ENCODE data around the gene DGCR8. TPM values are rescaled to one million over a fixed set of nuclear protein-coding genes. Genes with fewer than 3 reads are reported as not detected.
A peak's percentile ranks its signal among the peaks of the same experiment; 100 is the strongest.

Gene DGCR8
- total RNA-seq, 3 donors from 2014 or later = 56.2 to 65.3 (median 60.9) TPM

- DNase-seq (no peak), ATAC-seq (no peak)
- no peaks in the 10 kb centered on the region for H3K9me3 Mint-ChIP-seq
- H3K4me3 Mint-ChIP-seq = no peak overlapping the region
- H3K4me1 Mint-ChIP-seq (ENCODE audit: low read depth) = no peaks in the 10 kb centered on the region
- H3K27me3 Mint-ChIP-seq (ENCODE audit: low read depth) = no peaks in the 10 kb centered on the region
- no peaks in the 10 kb centered on the region for H3K36me3 Mint-ChIP-seq (ENCODE audit: insufficient read depth)
Observed at GRCh38 chr22:20068640-20069039, 11.4 kb upstream of the DGCR8 start.

- no peak for DNase-seq
- no peaks in the 10 kb centered on the region for H3K36me3 Mint-ChIP-seq (ENCODE audit: insufficient read depth)
- no peak for ATAC-seq
- no peak overlapping the region for H3K4me3 Mint-ChIP-seq
- H3K4me1 Mint-ChIP-seq (ENCODE audit: low read depth) = no peaks in the 10 kb centered on the region
- H3K27me3 Mint-ChIP-seq (ENCODE audit: low read depth) = no peaks in the 10 kb centered on the region
- no peaks in the 10 kb centered on the region for H3K9me3 Mint-ChIP-seq
Observed at GRCh38 chr22:20069331-20070042, 10.6 kb upstream of the DGCR8 start.

GRCh38 chr22:20071524-20071972 is 8.5 kb upstream of the DGCR8 start:
- ATAC-seq (no peak), DNase-seq (no peak)
- Mint-ChIP-seq H3K4me1 (ENCODE audit: low read depth) (no peaks in the 10 kb centered on the region), H3K4me3 (no peak overlapping the region), H3K9me3 (no peaks in the 10 kb centered on the region), H3K36me3 (ENCODE audit: insufficient read depth) (no peaks in the 10 kb centered on the region), H3K27me3 (ENCODE audit: low read depth) (no peaks in the 10 kb centered on the region)

GRCh38 chr22:20076627-20077172 is 3.3 kb upstream of the DGCR8 start:
- Mint-ChIP-seq H3K27me3 (ENCODE audit: low read depth) (no peaks in the 10 kb centered on the region), H3K4me3 (no peak overlapping the region), H3K36me3 (ENCODE audit: insufficient read depth) (no peaks in the 10 kb centered on the region), H3K4me1 (ENCODE audit: low read depth) (peaks cover 12% of the 10 kb centered on the region), H3K9me3 (no peaks in the 10 kb centered on the region)
- ATAC-seq = no peak
- no peak for DNase-seq

- Mint-ChIP-seq H3K4me1 (ENCODE audit: low read depth) (peaks cover 45% of the 10 kb centered on the region), H3K27me3 (ENCODE audit: low read depth) (no peaks in the 10 kb centered on the region), H3K4me3 (peak overlapping the region; percentile 85), H3K9me3 (no peaks in the 10 kb centered on the region), H3K36me3 (ENCODE audit: insufficient read depth) (peaks cover 3% of the 10 kb centered on the region)
- ATAC-seq = peak; percentile 82 to 83
- peak; percentile 64 for DNase-seq
Observed at GRCh38 chr22:20080445-20080775, 369 bp downstream of the DGCR8 start.

- Mint-ChIP-seq H3K27me3 (ENCODE audit: low read depth) (no peaks in the 10 kb centered on the region), H3K9me3 (no peaks in the 10 kb centered on the region), H3K4me3 (peak overlapping the region; percentile 85), H3K36me3 (ENCODE audit: insufficient read depth) (peaks cover 4% of the 10 kb centered on the region), H3K4me1 (ENCODE audit: low read depth) (peaks cover 45% of the 10 kb centered on the region)
- DNase-seq (no peak), ATAC-seq (no peak)
Observed at GRCh38 chr22:20080776-20081654, 974 bp downstream of the DGCR8 start.

- H3K36me3 Mint-ChIP-seq (ENCODE audit: insufficient read depth) = peaks cover 23% of the 10 kb centered on the region
- peak overlapping the region; percentile 29 for H3K4me3 Mint-ChIP-seq
- H3K4me1 Mint-ChIP-seq (ENCODE audit: low read depth) = peaks cover 55% of the 10 kb centered on the region
- ATAC-seq (no peak), DNase-seq (no peak)
- no peaks in the 10 kb centered on the region for H3K9me3 Mint-ChIP-seq
- no peaks in the 10 kb centered on the region for H3K27me3 Mint-ChIP-seq (ENCODE audit: low read depth)
Observed at GRCh38 chr22:20083157-20083890, 3.3 kb downstream of the DGCR8 start.

- peaks cover 55% of the 10 kb centered on the region for H3K4me1 Mint-ChIP-seq (ENCODE audit: low read depth)
- H3K4me3 Mint-ChIP-seq = peak overlapping the region; percentile 7
- H3K36me3 Mint-ChIP-seq (ENCODE audit: insufficient read depth) = peaks cover 25% of the 10 kb centered on the region
Observed at GRCh38 chr22:20083891-20084546, 4.0 kb downstream of the DGCR8 start.

GRCh38 chr22:20084547-20085413 is 4.7 kb downstream of the DGCR8 start:
- Mint-ChIP-seq H3K9me3 (no peaks in the 10 kb centered on the region), H3K27me3 (ENCODE audit: low read depth) (no peaks in the 10 kb centered on the region), H3K4me1 (ENCODE audit: low read depth) (peaks cover 53% of the 10 kb centered on the region), H3K4me3 (no peak overlapping the region), H3K36me3 (ENCODE audit: insufficient read depth) (peaks cover 30% of the 10 kb centered on the region)
- no peak for DNase-seq
- ATAC-seq = no peak

More at GRCh38 chr22:20083891-20084546, 4.0 kb downstream of the DGCR8 start:
- DNase-seq (no peak), ATAC-seq (no peak)
- no peaks in the 10 kb centered on the region for H3K27me3 Mint-ChIP-seq (ENCODE audit: low read depth)
- H3K9me3 Mint-ChIP-seq = no peaks in the 10 kb centered on the region

- no peak overlapping the region for H3K4me3 Mint-ChIP-seq
- ATAC-seq (no peak), DNase-seq (no peak)
- no peaks in the 10 kb centered on the region for H3K9me3 Mint-ChIP-seq
- H3K27me3 Mint-ChIP-seq (ENCODE audit: low read depth) = no peaks in the 10 kb centered on the region
- H3K36me3 Mint-ChIP-seq (ENCODE audit: insufficient read depth) = peaks cover 36% of the 10 kb centered on the region
- peaks cover 57% of the 10 kb centered on the region for H3K4me1 Mint-ChIP-seq (ENCODE audit: low read depth)
Observed at GRCh38 chr22:20085651-20086050, 5.6 kb downstream of the DGCR8 start.

- no peaks in the 10 kb centered on the region for H3K9me3 Mint-ChIP-seq
- DNase-seq = no peak
- peaks cover 39% of the 10 kb centered on the region for H3K36me3 Mint-ChIP-seq (ENCODE audit: insufficient read depth)
- H3K27me3 Mint-ChIP-seq (ENCODE audit: low read depth) = no peaks in the 10 kb centered on the region
- no peak for ATAC-seq
- peaks cover 56% of the 10 kb centered on the region for H3K4me1 Mint-ChIP-seq (ENCODE audit: low read depth)
- no peak overlapping the region for H3K4me3 Mint-ChIP-seq
Observed at GRCh38 chr22:20086101-20086599, 6.1 kb downstream of the DGCR8 start.

- no peaks in the 10 kb centered on the region for H3K27me3 Mint-ChIP-seq (ENCODE audit: low read depth)
- no peaks in the 10 kb centered on the region for H3K9me3 Mint-ChIP-seq
- H3K4me1 Mint-ChIP-seq (ENCODE audit: low read depth) = peaks cover 55% of the 10 kb centered on the region
- H3K36me3 Mint-ChIP-seq (ENCODE audit: insufficient read depth) = peaks cover 44% of the 10 kb centered on the region
- DNase-seq = no peak
- ATAC-seq = no peak
- no peak overlapping the region for H3K4me3 Mint-ChIP-seq
Observed at GRCh38 chr22:20086763-20087162, 6.7 kb downstream of the DGCR8 start.
